H1 (cell line): Measurements from ENCODE around the gene FMO5. TPM values are rescaled to one million over a fixed set of nuclear protein-coding genes. Genes with fewer than 3 reads are reported as not detected.

Experiments
- CHD1 ChIP-seq: IDR thresholded peaks from 2 replicates; pipeline ENCODE4 v1.6.1; 2012; ENCODE audit warnings: low read depth, low read length, improper control_type of control experiment
- CHD7 ChIP-seq: fragments of 300-600 bp; sonication (generic); IDR thresholded peaks from 2 replicates; pipeline ENCODE4 v1.7.1; 2012; ENCODE audit warnings: low read length, moderate library complexity, mild to moderate bottlenecking, inconsistent platforms; ENCODE audit not compliant: insufficient replicate concordance
- EGR1 ChIP-seq: IDR thresholded peaks from 2 replicates; pipeline ENCODE4 v1.6.1; 2011; ENCODE audit warnings: low read depth, low read length, borderline replicate concordance
- JUN ChIP-seq: IDR thresholded peaks from 2 replicates; pipeline ENCODE4 v1.6.1; 2011; ENCODE audit warnings: low read depth, mild to moderate bottlenecking, improper control_type of control experiment, low read length
- SAP30 ChIP-seq: fragments of 300-600 bp; sonication (generic); IDR thresholded peaks from 2 replicates; pipeline ENCODE4 v1.7.1; 2012; ENCODE audit warnings: low read length, moderate library complexity, mild to moderate bottlenecking, inconsistent platforms; ENCODE audit not compliant: insufficient read depth, insufficient replicate concordance
- SUZ12 ChIP-seq: fragments of 200-600 bp; sonication (generic); IDR thresholded peaks from 2 replicates; pipeline ENCODE4 v1.6.1; 2012; ENCODE audit warnings: mild to moderate bottlenecking, inconsistent platforms, low read length, moderate library complexity, mixed read lengths
- USF2 ChIP-seq: IDR thresholded peaks from 2 replicates; pipeline ENCODE4 v1.6.1; 2011; ENCODE audit warnings: low read length, improper control_type of control experiment
- ZNF274 ChIP-seq: IDR thresholded peaks from 2 replicates; pipeline ENCODE4 v1.7.0; 2012; ENCODE audit warnings: low read length, borderline replicate concordance; ENCODE audit errors: extremely low read depth
- polyA plus RNA-seq, 7 experiments: library from polyadenylated mRNA; depleted of rRNA in 3 of 7; stranded (reverse) in 5 of 7; unstranded in 2 of 7; fragments of >200 nt in 5 of 7; fragments of 200-250 nt in 2 of 7; gene quantifications; 1 replicate in 5 of 7; 2 replicates in 1 of 7; 4 replicates in 1 of 7; pipeline versions ENCODE4 v1.2.1 to v1.2.3, GENCODE V29; 2011 to 2013; ENCODE audit warnings: missing spikeins in 2 of 7, mixed read lengths in 2 of 7
- total RNA-seq: library from RNA; stranded (reverse); fragmentation: NEBNext Ultra II Directional; extraction: Animal tissue kit (Norgen Biotek cat#: 25700); gene quantifications from 2 replicates; pipeline ENCODE4 v1.2.1, GENCODE V29; 2021

FMO5 gene
- total and polyA plus RNA-seq, 2 of the 8 experiments (the other 6 are each of a cell fraction or from before 2014, with no cell fraction given), result 0.27 to 0.34 TPM

GRCh38 chr1:147225193-147225730, at the start of gene FMO5 (continued):
- no peak for TF ChIP-seq CHD7
- TF ChIP-seq JUN, result no peak
- TF ChIP-seq ZNF274, result no peak
- peak; percentile 78 for TF ChIP-seq SAP30
- TF ChIP-seq SUZ12, result no peak
- no peak for TF ChIP-seq USF2
- no peak for TF ChIP-seq CHD1
- TF ChIP-seq EGR1, result no peak
